Vein endothelial cell (primary cell): Measurements from ENCODE around the gene HIPK2. TPM values are rescaled to one million over a fixed set of nuclear protein-coding genes. Genes with fewer than 3 reads are reported as not detected.

ENCODE experiments used
- total RNA-seq: library from RNA; depleted of rRNA; stranded (reverse); fragments of >200 nt; gene quantifications from 2 replicates; pipeline ENCODE4 v1.2.3, GENCODE V29; 2012

Gene HIPK2
- 25.2 and 26.5 TPM in 2 replicates for total RNA-seq

DNA sequence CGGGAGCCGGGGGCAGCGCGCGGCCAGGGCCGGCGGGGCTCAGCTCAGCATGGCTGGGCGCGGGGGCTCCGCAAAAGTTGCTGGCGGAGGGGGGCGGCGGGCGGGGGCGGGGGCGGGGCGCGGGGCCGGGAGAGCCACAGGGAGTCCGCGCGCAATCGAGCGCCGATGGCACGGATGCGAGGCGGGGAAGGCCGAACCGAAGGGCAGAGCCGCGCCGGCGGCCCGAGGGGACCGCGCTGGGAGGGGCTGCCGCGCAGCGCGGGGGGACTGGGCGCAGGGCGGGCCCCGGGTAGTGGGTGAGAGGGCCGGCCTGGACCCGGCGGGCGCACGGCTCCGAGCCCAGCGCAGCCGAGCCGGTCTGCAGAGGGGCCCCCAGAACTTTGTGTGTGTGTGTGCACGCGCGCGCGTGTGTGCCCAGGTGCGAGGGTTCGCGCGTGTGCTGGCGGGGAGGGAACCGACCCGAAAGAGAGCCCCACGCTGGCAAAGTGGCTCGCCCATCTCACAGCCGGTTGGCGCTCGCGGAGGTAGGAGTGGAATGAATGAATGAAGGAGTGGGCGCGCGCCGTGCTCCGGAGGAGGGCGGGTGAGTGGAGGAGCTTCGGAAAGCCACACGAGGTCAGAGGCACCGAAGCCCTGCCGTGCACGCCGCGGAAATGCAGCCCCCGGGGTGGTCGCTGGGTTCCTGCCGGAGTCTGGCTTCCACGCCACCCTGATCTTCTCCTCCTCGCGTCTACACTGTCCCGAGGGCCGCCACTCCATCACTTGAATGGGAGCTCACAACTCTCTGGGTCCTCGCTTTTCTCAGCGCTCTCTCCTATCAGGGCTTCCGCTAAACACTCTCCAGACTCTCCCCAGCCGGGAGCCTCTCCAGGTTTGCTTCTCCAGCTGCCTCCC is at the start of gene HIPK2:
HIPK2 (minus strand) TSS at position 51 of the 894 bp plus-strand sequence. CDS start 375 bp downstream, outside the sequence.

DNA sequence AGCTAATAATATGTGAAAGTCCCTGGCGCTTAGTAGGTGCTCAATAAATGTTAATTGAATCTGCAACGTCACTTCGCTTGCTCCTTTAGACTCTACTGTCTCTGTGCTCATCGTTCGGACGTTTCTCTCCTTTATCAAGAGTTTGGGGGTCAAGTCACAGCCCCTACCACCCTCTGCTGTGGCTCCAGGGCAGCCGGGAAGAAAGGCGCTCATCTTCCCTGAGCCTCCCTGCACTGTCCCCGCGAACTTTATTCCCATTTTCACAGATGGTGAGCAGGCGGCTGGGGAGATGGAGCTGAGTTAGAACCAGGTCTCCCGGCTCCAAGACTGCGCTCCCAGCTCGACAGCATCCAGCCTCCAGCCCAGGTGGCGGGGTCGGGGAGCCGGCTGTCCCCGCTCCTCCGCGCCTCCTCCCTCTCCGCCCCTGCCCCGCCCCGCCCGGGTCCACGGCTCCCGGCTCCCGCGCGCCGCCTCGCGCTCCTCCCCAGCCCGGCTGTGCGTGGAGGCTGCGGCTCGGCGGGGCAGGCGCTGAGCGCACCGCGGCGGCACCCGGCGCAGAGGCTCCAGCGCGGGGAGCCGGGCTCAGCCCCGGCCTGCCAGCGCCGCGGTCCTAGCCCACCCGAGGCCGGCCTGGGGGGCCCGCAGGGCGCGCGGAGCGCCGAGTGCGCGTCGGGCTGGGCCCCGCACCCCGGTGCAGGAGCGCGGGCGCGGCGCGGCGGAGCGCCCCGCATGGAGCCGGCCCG is 254.4 kb downstream of the HIPK2 start, which contains the start of gene CLEC2L:
CLEC2L (plus strand) TSS at position 487 of the 743 bp plus-strand sequence; CDS start at position 730, 243 bp downstream.

Other genes starting within 250 kb of the HIPK2 start
- gene TBXAS1, start 51.3 kb upstream of the HIPK2 start, total RNA-seq = 2.5 and 2.9 TPM in 2 replicates